Measurements from ENCODE around the gene PITPNC1. TPM values are rescaled to one million over a fixed set of nuclear protein-coding genes. Genes with fewer than 3 reads are reported as not detected.
"Not testable (repeated sequence)": the region's sequence is repeated elsewhere in the genome, so short reads cannot be mapped to it uniquely, and the experiment has no call there.

PITPNC1 gene
- total RNA-seq, 1 experiment from 2014 or later = 22.3 TPM

GRCh38 chr17:67617304-67617899, 240.3 kb downstream of the PITPNC1 start:
- DNase-seq = no peak

DNA sequence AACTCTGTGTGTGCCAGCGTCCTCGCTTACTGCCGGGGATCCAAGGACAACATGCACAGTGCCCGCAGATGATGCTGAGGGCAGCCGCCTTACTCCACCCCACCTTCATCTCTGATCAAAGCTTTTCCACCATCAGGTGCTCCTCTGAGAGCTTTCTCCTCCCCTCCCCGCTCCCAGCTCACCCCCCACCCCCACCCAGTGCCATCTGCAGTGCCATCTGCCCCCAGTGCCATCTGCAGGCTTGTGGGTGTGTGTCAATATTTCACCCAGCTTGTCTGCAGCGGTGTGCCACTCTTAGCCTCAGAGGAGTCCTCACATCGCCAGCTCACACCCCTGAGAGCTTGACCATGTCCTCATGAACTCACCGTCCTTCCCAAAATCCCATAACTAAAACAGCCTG, 242.5 kb downstream of the PITPNC1 start:
- Histone ChIP-seq H3K36me3 (replicated peaks; ENCODE audit: control insufficient read depth, insufficient read depth, low read length) (no peaks in the 10 kb centered on the region; the same call in none of the 2 replicates), H3K4me3 (ENCODE audit: insufficient read depth, low read depth, low read length) (no peak overlapping the region), H3K27me3 (ENCODE audit: control insufficient read depth, insufficient read depth, low read length) (no peaks in the 10 kb centered on the region)
- no peak for DNase-seq

More at GRCh38 chr17:67617304-67617899, 240.3 kb downstream of the PITPNC1 start:
- H3K4me3 ChIP-seq (ENCODE audit: insufficient read depth, low read depth, low read length) = no peak overlapping the region
- H3K27me3 ChIP-seq (ENCODE audit: control insufficient read depth, insufficient read depth, low read length) = no peaks in the 10 kb centered on the region
- H3K36me3 ChIP-seq (replicated peaks; ENCODE audit: control insufficient read depth, insufficient read depth, low read length) = no peaks in the 10 kb centered on the region; the same call in none of the 2 replicates

GRCh38 chr17:67620088-67620487, 243.0 kb downstream of the PITPNC1 start:
- H3K4me3 ChIP-seq (ENCODE audit: insufficient read depth, low read depth, low read length) = no peak overlapping the region
- no peaks in the 10 kb centered on the region for H3K27me3 ChIP-seq (ENCODE audit: control insufficient read depth, insufficient read depth, low read length)
- H3K36me3 ChIP-seq (replicated peaks; ENCODE audit: control insufficient read depth, insufficient read depth, low read length) = no peaks in the 10 kb centered on the region; the same call in none of the 2 replicates
- DNase-seq = no peak

GRCh38 chr17:67620636-67621035, 243.6 kb downstream of the PITPNC1 start:
- no peak for DNase-seq
- no peak overlapping the region for H3K4me3 ChIP-seq (ENCODE audit: insufficient read depth, low read depth, low read length)
- no peaks in the 10 kb centered on the region; the same call in none of the 2 replicates for H3K36me3 ChIP-seq (replicated peaks; ENCODE audit: control insufficient read depth, insufficient read depth, low read length)
- no peaks in the 10 kb centered on the region for H3K27me3 ChIP-seq (ENCODE audit: control insufficient read depth, insufficient read depth, low read length)

DNA sequence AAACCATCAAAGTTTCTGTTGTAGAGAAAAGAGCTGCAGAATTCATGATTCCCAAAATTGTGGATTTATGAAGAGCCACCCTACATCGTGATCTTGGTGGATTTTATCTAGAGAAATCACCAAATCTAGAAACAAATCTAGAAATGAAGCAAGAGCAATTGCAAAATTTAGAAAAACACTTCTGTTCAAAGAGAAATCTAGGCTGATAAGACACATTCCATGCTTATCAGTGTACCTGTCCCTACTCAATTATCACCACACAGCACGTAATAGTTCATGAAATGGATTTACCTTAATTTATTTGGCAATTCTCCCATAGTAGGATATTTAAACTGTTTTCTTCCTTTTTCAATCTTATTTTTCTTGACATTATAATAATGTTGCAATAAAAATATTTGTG, 246.7 kb downstream of the PITPNC1 start:
- Histone ChIP-seq H3K36me3 (replicated peaks; ENCODE audit: control insufficient read depth, insufficient read depth, low read length) (no peaks in the 10 kb centered on the region), H3K4me3 (ENCODE audit: insufficient read depth, low read depth, low read length) (no peak overlapping the region), H3K27me3 (ENCODE audit: control insufficient read depth, insufficient read depth, low read length) (no peaks in the 10 kb centered on the region)
- no peak for DNase-seq

GRCh38 chr17:67624886-67625656, 248.0 kb downstream of the PITPNC1 start:
- DNase-seq = peak; percentile 59
- H3K27me3 ChIP-seq (ENCODE audit: control insufficient read depth, insufficient read depth, low read length) = no peaks in the 10 kb centered on the region

DNA sequence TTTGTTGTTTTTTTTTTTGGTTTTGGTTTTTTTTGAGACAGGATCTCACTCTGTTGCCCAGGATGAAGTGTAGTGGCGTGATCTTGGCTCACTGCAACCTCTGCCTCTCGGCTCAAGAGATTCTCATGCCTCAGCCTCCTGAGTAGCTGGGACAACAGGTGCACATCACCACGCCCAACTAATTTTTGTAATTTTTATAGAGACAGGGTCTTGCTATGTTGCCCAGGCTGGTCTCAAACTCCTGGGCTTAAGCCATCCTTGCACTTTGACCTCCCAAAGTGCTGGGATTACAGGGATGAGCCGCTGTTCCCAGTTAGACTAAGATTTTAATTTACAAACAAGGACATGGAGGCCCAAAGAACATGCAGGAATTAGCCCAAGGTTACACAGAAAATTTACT, 248.9 kb downstream of the PITPNC1 start:
- Histone ChIP-seq H3K4me3 (ENCODE audit: insufficient read depth, low read depth, low read length) (no peak overlapping the region), H3K27me3 (ENCODE audit: control insufficient read depth, insufficient read depth, low read length) (no peaks in the 10 kb centered on the region), H3K36me3 (replicated peaks; ENCODE audit: control insufficient read depth, insufficient read depth, low read length) (no peaks in the 10 kb centered on the region; the same call in 1 of the 2 replicates)
- DNase-seq = no peak

More at GRCh38 chr17:67624886-67625656, 248.0 kb downstream of the PITPNC1 start:
- no peaks in the 10 kb centered on the region; the same call in 1 of the 2 replicates for H3K36me3 ChIP-seq (replicated peaks; ENCODE audit: control insufficient read depth, insufficient read depth, low read length)
- no peak overlapping the region for H3K4me3 ChIP-seq (ENCODE audit: insufficient read depth, low read depth, low read length)

DNA sequence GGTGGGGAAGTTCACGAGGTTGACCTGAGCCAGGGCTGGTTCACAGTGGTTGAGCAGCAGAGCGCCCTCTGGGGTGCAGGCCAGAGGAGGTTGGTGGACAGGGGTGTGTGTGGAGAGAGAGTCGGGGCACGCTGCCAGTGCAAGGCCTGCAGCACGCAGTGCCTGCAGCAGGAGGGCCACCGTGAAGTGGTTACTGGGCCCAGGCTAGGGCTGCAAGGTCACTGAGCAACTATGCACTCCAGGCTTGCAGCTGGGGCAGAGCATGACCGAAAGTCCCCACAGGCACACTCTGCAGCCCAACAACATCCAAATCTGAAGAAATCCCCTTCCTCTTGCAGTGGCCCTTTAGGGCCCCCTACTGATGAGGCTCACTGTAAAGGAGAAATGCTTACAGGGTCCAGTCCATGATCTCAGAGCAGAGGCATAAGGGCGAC, 251.5 kb downstream of the PITPNC1 start:
- H3K4me3 ChIP-seq (ENCODE audit: insufficient read depth, low read depth, low read length) = no peak overlapping the region
- H3K27me3 ChIP-seq (ENCODE audit: control insufficient read depth, insufficient read depth, low read length) = no peaks in the 10 kb centered on the region
- DNase-seq = peak; percentile 78
- H3K36me3 ChIP-seq (replicated peaks; ENCODE audit: control insufficient read depth, insufficient read depth, low read length) = peaks cover 3% of the 10 kb centered on the region

DNA sequence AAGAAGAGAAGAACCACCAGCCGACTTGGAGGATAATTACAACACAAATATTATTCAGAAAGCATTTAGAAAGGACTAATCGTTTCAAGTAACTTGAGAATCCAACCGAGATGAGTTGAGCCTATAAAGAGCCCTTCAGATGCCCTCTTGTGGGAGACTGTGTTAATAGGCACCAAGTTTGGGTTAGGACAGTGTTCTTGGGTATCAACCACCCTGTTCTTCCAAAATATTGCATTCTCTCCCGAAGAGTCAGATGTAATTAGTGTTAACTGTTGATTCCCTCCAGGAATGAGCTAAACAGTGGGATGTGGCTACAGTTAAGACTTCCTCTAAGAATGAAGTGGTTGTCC, 252.9 kb downstream of the PITPNC1 start:
- Histone ChIP-seq H3K36me3 (replicated peaks; ENCODE audit: control insufficient read depth, insufficient read depth, low read length) (peaks cover 3% of the 10 kb centered on the region), H3K4me3 (ENCODE audit: insufficient read depth, low read depth, low read length) (no peak overlapping the region), H3K27me3 (ENCODE audit: control insufficient read depth, insufficient read depth, low read length) (no peaks in the 10 kb centered on the region)
- peak; percentile 64 for DNase-seq

DNA sequence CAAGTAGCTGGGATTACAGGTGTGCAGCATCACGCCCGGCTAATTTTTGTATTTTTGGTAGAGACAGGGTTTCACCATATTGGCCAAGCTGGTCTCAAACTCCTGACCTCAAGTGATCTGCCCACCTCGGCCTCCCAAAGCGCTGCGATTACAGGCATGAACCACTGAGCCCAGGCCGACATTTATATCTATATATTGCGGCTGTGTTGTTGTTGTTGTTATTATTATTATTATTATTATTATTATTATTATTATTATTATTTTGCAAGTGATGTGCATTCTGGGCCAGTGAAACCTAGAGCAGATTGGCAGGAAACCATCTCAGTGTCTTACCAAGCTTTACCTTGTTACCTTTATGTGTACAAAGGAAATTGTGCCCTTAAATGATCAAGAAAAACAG, 253.8 kb downstream of the PITPNC1 start:
- not testable (repeated sequence) for H3K4me3 ChIP-seq (ENCODE audit: insufficient read depth, low read depth, low read length); DNase-seq; H3K27me3 ChIP-seq (ENCODE audit: control insufficient read depth, insufficient read depth, low read length); H3K36me3 ChIP-seq (replicated peaks; ENCODE audit: control insufficient read depth, insufficient read depth, low read length)

GRCh38 chr17:67632141-67632540, 255.1 kb downstream of the PITPNC1 start:
- Histone ChIP-seq H3K27me3 (ENCODE audit: control insufficient read depth, insufficient read depth, low read length) (no peaks in the 10 kb centered on the region), H3K36me3 (replicated peaks; ENCODE audit: control insufficient read depth, insufficient read depth, low read length) (peaks cover 3% of the 10 kb centered on the region), H3K4me3 (ENCODE audit: insufficient read depth, low read depth, low read length) (no peak overlapping the region)
- DNase-seq = no peak

GRCh38 chr17:67633751-67634211, 256.7 kb downstream of the PITPNC1 start:
- no peak for DNase-seq
- H3K27me3 ChIP-seq (ENCODE audit: control insufficient read depth, insufficient read depth, low read length) = no peaks in the 10 kb centered on the region

DNA sequence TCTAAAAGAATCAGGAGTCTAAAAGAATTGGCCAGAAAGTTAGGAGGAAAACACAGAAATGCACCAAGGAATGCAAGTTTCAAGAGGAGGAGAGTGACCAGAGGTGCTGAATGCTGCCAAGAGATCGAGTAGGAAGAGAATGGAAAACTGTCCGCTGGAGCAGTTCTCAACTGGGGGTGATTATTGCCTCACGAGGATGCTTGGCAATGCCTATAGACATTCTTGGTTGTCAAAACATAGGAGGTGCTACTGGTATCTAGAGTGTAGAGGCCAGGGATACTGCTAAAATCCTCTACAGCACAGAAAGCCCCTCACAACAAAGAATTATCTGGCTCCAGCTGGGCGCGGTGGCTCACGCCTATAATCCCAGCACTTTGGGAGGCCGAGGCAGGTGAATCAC, 258.6 kb downstream of the PITPNC1 start:
- DNase-seq = no peak
- H3K27me3 ChIP-seq (ENCODE audit: control insufficient read depth, insufficient read depth, low read length) = no peaks in the 10 kb centered on the region
- peaks cover 3% of the 10 kb centered on the region for H3K36me3 ChIP-seq (replicated peaks; ENCODE audit: control insufficient read depth, insufficient read depth, low read length)
- no peak overlapping the region for H3K4me3 ChIP-seq (ENCODE audit: insufficient read depth, low read depth, low read length)

More at GRCh38 chr17:67633751-67634211, 256.7 kb downstream of the PITPNC1 start:
- H3K36me3 ChIP-seq (replicated peaks; ENCODE audit: control insufficient read depth, insufficient read depth, low read length) = peaks cover 3% of the 10 kb centered on the region
- no peak overlapping the region for H3K4me3 ChIP-seq (ENCODE audit: insufficient read depth, low read depth, low read length)

DNA sequence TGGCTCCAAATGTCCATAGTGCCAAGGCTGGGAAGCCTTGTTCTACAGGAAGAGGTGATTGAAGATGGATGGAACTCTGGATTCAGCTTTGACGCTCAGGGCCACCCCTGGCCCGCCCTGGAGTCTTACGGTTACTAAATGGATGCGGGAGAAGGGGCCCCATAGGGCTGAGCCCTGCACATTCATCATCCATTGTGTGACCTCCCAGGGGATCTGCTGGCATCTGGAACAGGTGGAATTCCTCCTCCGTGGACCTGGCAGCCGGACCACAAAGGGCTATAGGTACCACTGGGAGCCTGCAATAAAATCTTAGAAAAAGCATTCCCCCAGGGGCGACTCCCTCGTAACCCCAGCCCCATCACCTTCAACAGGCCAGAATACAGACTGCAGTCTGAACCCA, 259.2 kb downstream of the PITPNC1 start:
- DNase-seq = no peak
- Histone ChIP-seq H3K27me3 (ENCODE audit: control insufficient read depth, insufficient read depth, low read length) (no peaks in the 10 kb centered on the region), H3K36me3 (replicated peaks; ENCODE audit: control insufficient read depth, insufficient read depth, low read length) (peaks cover 3% of the 10 kb centered on the region), H3K4me3 (ENCODE audit: insufficient read depth, low read depth, low read length) (no peak overlapping the region)
